Stomach smooth muscle (tissue), 2 donors: Measurements from ENCODE around the gene LTBP1.

ENCODE experiments used
- H3K27ac ChIP-seq: one replicate; pipeline ENCODE4 v1.7.0; 2013; ENCODE audit warnings: mild to moderate bottlenecking, low read length, inconsistent platforms
- H3K27me3 ChIP-seq, 2 donors: one replicate each; pipeline ENCODE4 v1.7.0; 2013; ENCODE audit warnings: low read length in 2 of 2; ENCODE audit not compliant: insufficient read depth in 2 of 2, control insufficient read depth in 1 of 2
- H3K36me3 ChIP-seq, 2 donors: one replicate each; pipeline ENCODE4 v1.7.0; 2013; ENCODE audit warnings: low read length in 2 of 2; ENCODE audit not compliant: control insufficient read depth in 2 of 2, insufficient read depth in 2 of 2
- H3K4me1 ChIP-seq: one replicate; pipeline ENCODE4 v1.7.0; 2013; ENCODE audit warnings: low read length; ENCODE audit not compliant: control insufficient read depth, insufficient read depth
- H3K4me3 ChIP-seq, 2 donors: one replicate each; pipeline ENCODE4 v1.7.0; 2013; ENCODE audit warnings: low read length in 2 of 2
- H3K9ac ChIP-seq, 2 donors: one replicate each; pipeline ENCODE4 v1.7.0; 2013; ENCODE audit warnings: low read length in 2 of 2, mild to moderate bottlenecking in 1 of 2
- H3K9me3 ChIP-seq, 2 donors: one replicate each; pipeline ENCODE4 v1.7.0; 2013; ENCODE audit warnings: low read length in 2 of 2; ENCODE audit not compliant: control insufficient read depth in 2 of 2
- donor health status: healthy.
- donor health status: Pancreatic carcinoma.

The LTBP1 gene

GRCh38 chr2:32990556-32990955 lies 43.8 kb downstream of the LTBP1 start:
- no peaks in the 10 kb centered on the region for H3K9me3 ChIP-seq
- H3K4me3 ChIP-seq, result no peak overlapping the region
- peaks cover 10% of the 10 kb centered on the region for H3K4me1 ChIP-seq
- no peak overlapping the region for H3K9ac ChIP-seq
- H3K27me3 ChIP-seq, result no peaks in the 10 kb centered on the region
- H3K27ac ChIP-seq, result no peak overlapping the region
- H3K36me3 ChIP-seq, result no peaks in the 10 kb centered on the region

GRCh38 chr2:32991091-32991845 lies 44.5 kb downstream of the LTBP1 start:
- Histone ChIP-seq H3K4me3 (no peak overlapping the region), H3K27me3 (no peaks in the 10 kb centered on the region), H3K9ac (no peak overlapping the region), H3K27ac (no peak overlapping the region), H3K4me1 (peaks cover 10% of the 10 kb centered on the region), H3K9me3 (no peaks in the 10 kb centered on the region), H3K36me3 (no peaks in the 10 kb centered on the region)

- no peak overlapping the region for H3K4me3 ChIP-seq
- H3K27ac ChIP-seq, result no peak overlapping the region
- no peak overlapping the region for H3K9ac ChIP-seq
Observed at GRCh38 chr2:32993005-32993539, 46.3 kb downstream of the LTBP1 start.

GRCh38 chr2:32997705-32998104 lies 51.0 kb downstream of the LTBP1 start:
- Histone ChIP-seq H3K27ac (no peak overlapping the region), H3K9ac (no peak overlapping the region), H3K9me3 (no peaks in the 10 kb centered on the region)

More at GRCh38 chr2:32993005-32993539, 46.3 kb downstream of the LTBP1 start:
- Histone ChIP-seq H3K9me3 (no peaks in the 10 kb centered on the region), H3K27me3 (no peaks in the 10 kb centered on the region), H3K36me3 (no peaks in the 10 kb centered on the region), H3K4me1 (peaks cover 10% of the 10 kb centered on the region)

GRCh38 chr2:33000986-33001385 lies 54.2 kb downstream of the LTBP1 start:
- H3K4me1 ChIP-seq, result peaks cover 15% of the 10 kb centered on the region
- no peaks in the 10 kb centered on the region for H3K27me3 ChIP-seq
- H3K4me3 ChIP-seq, result no peak overlapping the region
- no peaks in the 10 kb centered on the region for H3K9me3 ChIP-seq
- no peak overlapping the region for H3K9ac ChIP-seq
- no peak overlapping the region for H3K27ac ChIP-seq
- no peaks in the 10 kb centered on the region for H3K36me3 ChIP-seq

More at GRCh38 chr2:32997705-32998104, 51.0 kb downstream of the LTBP1 start:
- no peaks in the 10 kb centered on the region for H3K27me3 ChIP-seq
- no peaks in the 10 kb centered on the region for H3K36me3 ChIP-seq
- H3K4me3 ChIP-seq, result no peak overlapping the region
- H3K4me1 ChIP-seq, result peaks cover 17% of the 10 kb centered on the region

GRCh38 chr2:33001823-33002222 lies 55.1 kb downstream of the LTBP1 start:
- no peaks in the 10 kb centered on the region for H3K27me3 ChIP-seq
- peaks cover 15% of the 10 kb centered on the region for H3K4me1 ChIP-seq
- no peak overlapping the region for H3K4me3 ChIP-seq
- no peak overlapping the region for H3K9ac ChIP-seq
- no peak overlapping the region for H3K27ac ChIP-seq
- no peaks in the 10 kb centered on the region for H3K9me3 ChIP-seq
- no peaks in the 10 kb centered on the region for H3K36me3 ChIP-seq

- peaks cover 15% of the 10 kb centered on the region for H3K4me1 ChIP-seq
- H3K27ac ChIP-seq, result no peak overlapping the region
- no peak overlapping the region for H3K9ac ChIP-seq
- no peaks in the 10 kb centered on the region for H3K36me3 ChIP-seq
- no peak overlapping the region for H3K4me3 ChIP-seq
- H3K9me3 ChIP-seq, result no peaks in the 10 kb centered on the region
- H3K27me3 ChIP-seq, result no peaks in the 10 kb centered on the region
Observed at GRCh38 chr2:33002863-33003262, 56.1 kb downstream of the LTBP1 start.

- H3K27ac ChIP-seq, result no peak overlapping the region
- H3K9ac ChIP-seq, result no peak overlapping the region
Observed at GRCh38 chr2:33005057-33005456, 58.3 kb downstream of the LTBP1 start.

GRCh38 chr2:33008716-33009115 lies 62.0 kb downstream of the LTBP1 start:
- peaks cover 3% of the 10 kb centered on the region for H3K4me1 ChIP-seq
- H3K4me3 ChIP-seq, result no peak overlapping the region
- H3K27ac ChIP-seq, result no peak overlapping the region
- H3K27me3 ChIP-seq, result no peaks in the 10 kb centered on the region
- no peaks in the 10 kb centered on the region for H3K9me3 ChIP-seq
- no peaks in the 10 kb centered on the region for H3K36me3 ChIP-seq
- no peak overlapping the region for H3K9ac ChIP-seq

More at GRCh38 chr2:33005057-33005456, 58.3 kb downstream of the LTBP1 start:
- H3K4me3 ChIP-seq, result no peak overlapping the region
- H3K27me3 ChIP-seq, result no peaks in the 10 kb centered on the region
- no peaks in the 10 kb centered on the region for H3K36me3 ChIP-seq
- H3K9me3 ChIP-seq, result no peaks in the 10 kb centered on the region
- peaks cover 15% of the 10 kb centered on the region for H3K4me1 ChIP-seq

- H3K36me3 ChIP-seq, result no peaks in the 10 kb centered on the region
- peaks cover 3% of the 10 kb centered on the region for H3K4me1 ChIP-seq
- H3K27me3 ChIP-seq, result no peaks in the 10 kb centered on the region
- no peak overlapping the region for H3K27ac ChIP-seq
- no peaks in the 10 kb centered on the region for H3K9me3 ChIP-seq
- no peak overlapping the region for H3K9ac ChIP-seq
- H3K4me3 ChIP-seq, result no peak overlapping the region
Observed at GRCh38 chr2:33009249-33009648, 62.5 kb downstream of the LTBP1 start.

GRCh38 chr2:33011373-33011772 lies 64.6 kb downstream of the LTBP1 start:
- peaks cover 5% of the 10 kb centered on the region for H3K4me1 ChIP-seq
- H3K27ac ChIP-seq, result no peak overlapping the region
- H3K4me3 ChIP-seq, result no peak overlapping the region
- no peaks in the 10 kb centered on the region for H3K27me3 ChIP-seq
- no peak overlapping the region for H3K9ac ChIP-seq
- no peaks in the 10 kb centered on the region for H3K9me3 ChIP-seq
- H3K36me3 ChIP-seq, result no peaks in the 10 kb centered on the region
